ENCODE data around the gene BPIFB2.
"Not testable (repeated sequence)": the region's sequence is repeated elsewhere in the genome, so short reads cannot be mapped to it uniquely, and the experiment has no call there.

BPIFB2 gene

GRCh38 chr20:32970973-32971300, 36.6 kb upstream of the BPIFB2 start:
- no peak for DNase-seq (ENCODE audit: low read depth in 2 of 2)

GRCh38 chr20:32971703-32972161, 35.8 kb upstream of the BPIFB2 start:
- no peak for DNase-seq (ENCODE audit: low read depth in 2 of 2)

- DNase-seq (ENCODE audit: low read depth in 2 of 2) = peak; percentile 60 to 68
Observed at GRCh38 chr20:32972181-32973076, 35.1 kb upstream of the BPIFB2 start.

- no peak for DNase-seq (ENCODE audit: low read depth in 2 of 2)
Observed at GRCh38 chr20:32973077-32973717, 34.3 kb upstream of the BPIFB2 start.

GRCh38 chr20:32974204-32975064, 33.1 kb upstream of the BPIFB2 start:
- DNase-seq (ENCODE audit: low read depth in 2 of 2) = not testable (repeated sequence)

- DNase-seq (ENCODE audit: low read depth in 2 of 2) = not testable (repeated sequence)
Observed at GRCh38 chr20:32975121-32975520, 32.4 kb upstream of the BPIFB2 start.

- DNase-seq (ENCODE audit: low read depth in 2 of 2) = no peak
Observed at GRCh38 chr20:32975698-32976674, 31.5 kb upstream of the BPIFB2 start.

- DNase-seq (ENCODE audit: low read depth in 2 of 2) = no peak
Observed at GRCh38 chr20:32976746-32977145, 30.8 kb upstream of the BPIFB2 start.

GRCh38 chr20:32977281-32978008, 30.1 kb upstream of the BPIFB2 start:
- no peak for DNase-seq (ENCODE audit: low read depth in 2 of 2)

- DNase-seq (ENCODE audit: low read depth in 2 of 2) = no peak
Observed at GRCh38 chr20:32978009-32978335, 29.5 kb upstream of the BPIFB2 start.

- DNase-seq (ENCODE audit: low read depth in 2 of 2) = no peak
Observed at GRCh38 chr20:32979201-32979998, 28.1 kb upstream of the BPIFB2 start.

GRCh38 chr20:32980131-32980941, 27.2 kb upstream of the BPIFB2 start:
- no peak for DNase-seq (ENCODE audit: low read depth in 2 of 2)

- no peak for DNase-seq (ENCODE audit: low read depth in 2 of 2)
Observed at GRCh38 chr20:32980990-32981389, 26.5 kb upstream of the BPIFB2 start.

- DNase-seq (ENCODE audit: low read depth in 2 of 2) = no peak
Observed at GRCh38 chr20:32982617-32983458, 24.7 kb upstream of the BPIFB2 start.

- no peak for DNase-seq (ENCODE audit: low read depth in 2 of 2)
Observed at GRCh38 chr20:32983459-32984112, 23.9 kb upstream of the BPIFB2 start.

- no peak for DNase-seq (ENCODE audit: low read depth in 2 of 2)
Observed at GRCh38 chr20:32984196-32984595, 23.3 kb upstream of the BPIFB2 start.

- no peak for DNase-seq (ENCODE audit: low read depth in 2 of 2)
Observed at GRCh38 chr20:32984631-32985354, 22.7 kb upstream of the BPIFB2 start.

Measured in activated CD4-positive, alpha-beta T cell treated with anti-CD3 and anti-CD28 coated beads for 24 hours (primary cell).